ENCODE results near the gene CLDN20. TPM values are rescaled to one million over a fixed set of nuclear protein-coding genes. Genes with fewer than 3 reads are reported as not detected.

CLDN20 gene
- total and polyA plus RNA-seq, 10 of the 15 experiments (the other 5 are each of a cell fraction or from before 2014, with no cell fraction given) = 0.13 to 0.23 TPM; not detected in 8

- CTCF ChIA-PET = interaction anchor here (0.9 to 2.6 kb wide), 4 partner anchors 26 to 344 kb away, joined by 3 to 11 read pairs (median 4); no protein-coding TSS in a partner anchor
These were observed 8.8 kb downstream of the CLDN20 start for GRCh38 chr6:155272353-155273232.

GRCh38 chr6:155273431-155273830, 9.6 kb downstream of the CLDN20 start:
- ChIA-PET SMC1A (ENCODE audit: uncharacterized antibody, unreplicated experiment) (interaction anchor here (0.6 to 1.4 kb wide), 2 partner anchors 96 to 534 kb away, joined by 3 to 4 read pairs; no protein-coding TSS in a partner anchor), RAD21 (ENCODE audit: unreplicated experiment) (interaction anchor here (1.4 kb wide), 1 partner anchor 37 kb away, joined by 3 read pairs; no protein-coding TSS in a partner anchor), POLR2A (no interaction called here), CTCF (interaction anchor here (0.9 to 1.0 kb wide), 2 partner anchors 51 to 209 kb away, joined by 3 read pairs; no protein-coding TSS in a partner anchor)
- Histone ChIP-seq H3K9me3 (replicated peaks; ENCODE audit: control insufficient read depth, insufficient read depth, low read length) (no peaks in the 10 kb centered on the region), H3K27me3 (replicated peaks in 1 of 2; ENCODE audit: control insufficient read depth in 2 of 2, insufficient read depth in 2 of 2, low read length in 1 of 2) (no peaks in the 10 kb centered on the region), H2AFZ (ENCODE audit: control insufficient read depth, low read depth, low read length) (no peak overlapping the region), H3K36me3 (ENCODE audit: control insufficient read depth in 2 of 2, insufficient read depth in 2 of 2, low read length in 1 of 2) (peaks cover 0 to 21% of the 10 kb centered on the region in 2 experiments; a peak in 3 of 4 replicates), H3K4me2 (ENCODE audit: control insufficient read depth, insufficient read depth) (no peak overlapping the region), H4K20me1 (ENCODE audit: control insufficient read depth, insufficient read depth) (no peaks in the 10 kb centered on the region), H3K4me1 (ENCODE audit: control insufficient read depth, insufficient read depth, low read length) (no peaks in the 10 kb centered on the region), H3K79me2 (ENCODE audit: control insufficient read depth, insufficient read depth, low read length) (no peaks in the 10 kb centered on the region; the same call in 1 of the 2 replicates), H3K27ac (ENCODE audit: control insufficient read depth, insufficient read depth) (no peak overlapping the region), H3K4me3 (no peak overlapping the region), H3K9ac (ENCODE audit: control insufficient read depth, insufficient read depth, low read length) (no peak overlapping the region)
- in situ Hi-C loops (cut with MboI) = no loop called here
- no TSS peak for BruUV-seq (replicated peaks)
- intact Hi-C loops (cut with micrococcal nuclease; ENCODE audit: unreplicated experiment) = no loop called here
- 67% methylated on average over 3 of the region's 3 CpGs for WGBS (ENCODE audit: insufficient coverage, insufficient replicate concordance, low lambda C conversion rate, missing lambda C conversion rate)
- FAIRE-seq (no peak), DNase-seq (ENCODE audit: low read depth, low spot score) (no peak), ATAC-seq (no peak)
- TF ChIP-seq ZNF217 (IDR thresholded peaks at IDR 0.05) (no peak), NR2C1 (IDR thresholded peaks at IDR 0.05) (no peak), HDAC6 (IDR thresholded peaks at IDR 0.05; ENCODE audit: unreplicated experiment) (no peak), TCF3 (IDR thresholded peaks at IDR 0.05; ENCODE audit: borderline replicate concordance, insufficient read depth, low read depth, low read length) (no peak)

More at GRCh38 chr6:155272353-155273232, 8.8 kb downstream of the CLDN20 start:
- no peaks in the 10 kb centered on the region for H3K27me3 ChIP-seq (replicated peaks in 1 of 2; ENCODE audit: control insufficient read depth in 2 of 2, insufficient read depth in 2 of 2, low read length in 1 of 2)
- DNase-seq (ENCODE audit: low read depth, low spot score) = no peak
- in situ Hi-C loops (cut with MboI) = no loop called here
- TF ChIP-seq EZH2 (IDR thresholded peaks at IDR 0.05; ENCODE audit: borderline replicate concordance, control insufficient read depth, low read depth, low read length) (no peak), RB1 (IDR thresholded peaks at IDR 0.05; ENCODE audit: borderline replicate concordance) (no peak), DPF2 (IDR thresholded peaks at IDR 0.05) (no peak)
- BruUV-seq (replicated peaks) = no TSS peak
- no peak overlapping the region for H3K4me2 ChIP-seq (ENCODE audit: control insufficient read depth, insufficient read depth)
- H3K9ac ChIP-seq (ENCODE audit: control insufficient read depth, insufficient read depth, low read length) = no peak overlapping the region
- H3K9me3 ChIP-seq (replicated peaks; ENCODE audit: control insufficient read depth, insufficient read depth, low read length) = no peaks in the 10 kb centered on the region
- ChIA-PET POLR2A (no interaction called here), SMC1A (ENCODE audit: uncharacterized antibody, unreplicated experiment) (interaction anchor here (0.7 to 2.3 kb wide), 4 partner anchors 10 to 95 kb away, joined by 3 to 8 read pairs (median 5); partner anchors contain the start of gene CLDN20), RAD21 (ENCODE audit: unreplicated experiment) (interaction anchor here (1.4 kb wide), 1 partner anchor 38 kb away, joined by 3 read pairs; no protein-coding TSS in a partner anchor)
- no peak overlapping the region for H3K4me3 ChIP-seq
- no peak for ATAC-seq
- no peak for FAIRE-seq
- H3K36me3 ChIP-seq (ENCODE audit: control insufficient read depth in 2 of 2, insufficient read depth in 2 of 2, low read length in 1 of 2) = peaks cover 0 to 21% of the 10 kb centered on the region in 2 experiments; a peak in 3 of 4 replicates
- intact Hi-C loops (cut with micrococcal nuclease; ENCODE audit: unreplicated experiment) = no loop called here
- H3K4me1 ChIP-seq (ENCODE audit: control insufficient read depth, insufficient read depth, low read length) = no peaks in the 10 kb centered on the region
- no peaks in the 10 kb centered on the region; the same call in 1 of the 2 replicates for H3K79me2 ChIP-seq (ENCODE audit: control insufficient read depth, insufficient read depth, low read length)
- H2AFZ ChIP-seq (ENCODE audit: control insufficient read depth, low read depth, low read length) = no peak overlapping the region
- H3K27ac ChIP-seq (ENCODE audit: control insufficient read depth, insufficient read depth) = no peak overlapping the region
- 98% methylated on average over 8 of the region's 8 CpGs for WGBS (ENCODE audit: insufficient coverage, insufficient replicate concordance, low lambda C conversion rate, missing lambda C conversion rate)
- no peaks in the 10 kb centered on the region for H4K20me1 ChIP-seq (ENCODE audit: control insufficient read depth, insufficient read depth)

Measured in GM12878 (cell line).